ENCODE results near the gene TFAP2A.

- no peak for TF ChIP-seq POLR2AphosphoS5 (IDR thresholded peaks at IDR 0.05; ENCODE audit: low read depth, low read length)
- TF ChIP-seq POLR2A (IDR thresholded peaks at IDR 0.05; ENCODE audit: low read depth, low read length): no peak
Measured at GRCh38 chr6:10418361-10418861, 3.5 kb upstream of the TFAP2A start.
